AG10803 (cell line): ENCODE results near the gene RBM33.

Experiments used
- DNase-seq: peaks from one replicate; pipeline ENCODE4 v3.0.0; 2010; ENCODE audit warnings: low read depth
- H3K4me3 ChIP-seq: 2 replicates; pipeline ENCODE4 v1.5.1; 2011; ENCODE audit warnings: mild to moderate bottlenecking, low read length, control low read depth
- TF ChIP-seq, protein P1 (sequence below): conservative IDR thresholded peaks from 2 replicates; pipeline ENCODE4 v1.5.1; 2011; ENCODE audit warnings: mild to moderate bottlenecking, low read length, control low read depth, inconsistent platforms

The RBM33 gene

DNA sequence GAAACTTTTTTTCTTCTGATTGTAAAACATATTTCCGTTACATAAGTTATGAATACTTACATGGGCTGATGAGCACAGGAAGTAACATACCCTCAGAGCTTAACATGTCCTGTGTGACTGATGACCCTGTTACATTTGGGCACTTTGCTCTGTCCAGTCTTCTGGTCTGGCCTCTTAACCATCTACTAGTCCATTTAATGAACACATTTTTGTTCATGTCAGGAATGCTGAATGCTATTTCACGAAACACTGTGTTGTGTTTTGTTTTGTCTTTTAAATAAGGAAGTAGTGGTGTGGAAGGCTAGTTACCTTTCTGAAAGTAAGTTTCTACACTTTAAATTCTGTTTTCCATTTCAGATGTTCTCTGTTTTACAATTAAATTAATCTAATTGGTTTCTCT is 77.7 kb downstream of the RBM33 start:
- no peak overlapping the region for H3K4me3 ChIP-seq
- no peak for DNase-seq
- TF ChIP-seq, protein P1, sequence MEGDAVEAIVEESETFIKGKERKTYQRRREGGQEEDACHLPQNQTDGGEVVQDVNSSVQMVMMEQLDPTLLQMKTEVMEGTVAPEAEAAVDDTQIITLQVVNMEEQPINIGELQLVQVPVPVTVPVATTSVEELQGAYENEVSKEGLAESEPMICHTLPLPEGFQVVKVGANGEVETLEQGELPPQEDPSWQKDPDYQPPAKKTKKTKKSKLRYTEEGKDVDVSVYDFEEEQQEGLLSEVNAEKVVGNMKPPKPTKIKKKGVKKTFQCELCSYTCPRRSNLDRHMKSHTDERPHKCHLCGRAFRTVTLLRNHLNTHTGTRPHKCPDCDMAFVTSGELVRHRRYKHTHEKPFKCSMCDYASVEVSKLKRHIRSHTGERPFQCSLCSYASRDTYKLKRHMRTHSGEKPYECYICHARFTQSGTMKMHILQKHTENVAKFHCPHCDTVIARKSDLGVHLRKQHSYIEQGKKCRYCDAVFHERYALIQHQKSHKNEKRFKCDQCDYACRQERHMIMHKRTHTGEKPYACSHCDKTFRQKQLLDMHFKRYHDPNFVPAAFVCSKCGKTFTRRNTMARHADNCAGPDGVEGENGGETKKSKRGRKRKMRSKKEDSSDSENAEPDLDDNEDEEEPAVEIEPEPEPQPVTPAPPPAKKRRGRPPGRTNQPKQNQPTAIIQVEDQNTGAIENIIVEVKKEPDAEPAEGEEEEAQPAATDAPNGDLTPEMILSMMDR: no peak

DNA sequence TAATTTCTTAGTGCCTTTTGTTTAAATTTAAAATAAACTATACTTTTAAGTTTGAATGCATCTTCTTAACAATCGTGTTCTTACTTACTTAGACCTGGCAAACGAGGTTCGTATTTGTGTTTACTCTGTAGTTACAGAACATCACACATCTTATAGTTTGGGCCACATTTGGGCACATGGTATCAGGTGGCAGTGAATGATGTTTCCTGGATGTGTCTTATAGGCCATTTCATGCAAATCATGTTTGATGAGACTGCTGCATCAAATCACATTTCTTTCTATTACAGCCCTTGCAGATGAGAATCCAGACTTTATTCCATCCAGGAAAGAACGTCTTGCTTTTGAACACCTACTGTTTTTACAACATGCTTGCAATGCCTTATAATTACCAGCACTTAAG is 78.5 kb downstream of the RBM33 start:
- DNase-seq: no peak
- no peak overlapping the region for H3K4me3 ChIP-seq
- TF ChIP-seq, protein P1: no peak

DNA sequence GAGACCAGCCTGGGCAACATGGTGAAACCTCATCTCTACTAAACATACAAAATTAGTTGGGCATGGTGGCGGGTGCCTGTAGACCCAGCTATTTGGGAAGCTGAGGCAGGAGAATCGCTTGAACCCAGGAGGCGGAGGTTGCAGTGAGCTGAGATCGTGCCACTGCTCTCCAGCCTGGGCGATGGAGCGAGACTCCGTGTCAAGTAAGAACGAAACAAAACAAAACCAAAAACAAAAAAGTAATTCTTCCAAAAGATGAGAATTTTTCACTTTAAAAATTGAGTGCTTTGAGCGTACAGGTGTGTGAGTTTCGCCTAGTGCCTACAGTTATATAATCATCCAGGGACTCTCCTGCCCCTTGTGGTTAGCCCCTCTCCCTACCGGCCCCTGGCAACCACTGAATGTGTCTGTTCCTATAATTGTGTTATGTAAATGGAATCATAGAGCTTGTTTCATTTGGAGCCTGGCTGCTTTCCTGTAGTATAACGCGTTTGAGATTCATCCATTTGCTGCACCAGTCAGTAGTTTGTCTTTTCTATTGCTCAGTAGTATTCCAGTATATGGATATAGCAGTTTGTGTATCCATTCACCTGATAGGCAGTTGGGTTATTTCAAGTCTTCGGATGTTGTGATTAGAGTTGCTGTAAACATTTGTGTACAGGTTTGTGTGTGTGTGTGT is 80.0 kb downstream of the RBM33 start:
- TF ChIP-seq, protein P1: no peak
- no peak for DNase-seq
- H3K4me3 ChIP-seq: no peak overlapping the region

DNA sequence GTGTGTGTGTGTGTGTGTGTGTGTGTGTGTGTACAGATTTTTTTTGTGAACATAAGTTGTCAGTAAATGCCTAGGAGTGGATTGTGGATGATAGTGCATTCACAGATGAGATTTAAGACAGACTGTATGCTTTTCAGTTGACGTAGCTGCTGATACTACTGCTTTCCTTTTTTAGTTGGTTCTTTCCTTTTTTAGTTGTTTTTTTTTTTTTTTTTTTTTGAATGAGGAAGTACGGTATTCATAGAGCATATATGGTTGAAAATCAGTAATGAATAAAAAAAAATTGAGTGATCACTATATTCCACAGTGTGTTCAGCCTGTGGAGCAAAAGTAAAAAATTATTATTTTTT is 80.5 kb downstream of the RBM33 start:
- TF ChIP-seq, protein P1: no peak
- H3K4me3 ChIP-seq: no peak overlapping the region
- DNase-seq: no peak

DNA sequence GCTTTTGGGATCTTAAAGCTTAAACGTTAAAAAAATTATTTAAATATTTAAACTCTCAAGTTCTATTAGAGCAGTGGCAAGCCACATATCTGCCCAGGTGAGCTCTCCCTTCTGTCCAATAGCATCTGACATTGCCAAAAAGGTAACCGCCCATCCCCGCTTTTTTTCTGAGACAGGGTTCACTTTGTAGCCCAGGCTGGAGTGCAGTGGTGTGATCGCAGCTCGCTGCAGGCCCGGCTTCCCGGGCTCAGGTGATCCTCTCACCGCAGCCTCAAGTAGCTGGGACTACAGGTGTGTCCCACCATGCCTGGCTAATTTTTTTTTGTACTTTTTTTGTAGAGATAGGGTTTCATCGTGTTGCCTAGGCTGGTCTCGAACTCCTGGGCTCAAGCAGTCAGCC is 83.2 kb downstream of the RBM33 start:
- DNase-seq: no peak
- no peak overlapping the region for H3K4me3 ChIP-seq
- TF ChIP-seq, protein P1: no peak

DNA sequence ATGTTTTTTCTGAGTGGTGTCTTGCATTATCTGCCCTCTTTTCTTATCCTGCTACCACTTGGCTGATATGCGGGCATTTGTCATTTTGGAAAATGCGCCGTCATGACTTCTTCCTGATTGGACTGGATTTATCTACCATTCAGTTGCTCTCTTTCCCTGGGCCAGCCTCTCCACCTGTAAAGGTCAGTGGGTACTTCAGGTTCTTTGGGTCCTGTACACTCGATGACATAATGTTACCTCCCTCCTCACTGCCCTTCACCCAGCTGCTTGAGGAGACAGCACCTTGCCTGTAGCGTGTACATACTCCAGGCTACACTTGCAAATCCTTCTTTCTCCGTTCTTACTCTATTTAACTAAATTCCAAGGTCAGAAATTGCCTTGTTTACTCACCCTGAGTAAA is 83.7 kb downstream of the RBM33 start:
- no peak for DNase-seq
- H3K4me3 ChIP-seq: no peak overlapping the region
- TF ChIP-seq, protein P1: no peak

DNA sequence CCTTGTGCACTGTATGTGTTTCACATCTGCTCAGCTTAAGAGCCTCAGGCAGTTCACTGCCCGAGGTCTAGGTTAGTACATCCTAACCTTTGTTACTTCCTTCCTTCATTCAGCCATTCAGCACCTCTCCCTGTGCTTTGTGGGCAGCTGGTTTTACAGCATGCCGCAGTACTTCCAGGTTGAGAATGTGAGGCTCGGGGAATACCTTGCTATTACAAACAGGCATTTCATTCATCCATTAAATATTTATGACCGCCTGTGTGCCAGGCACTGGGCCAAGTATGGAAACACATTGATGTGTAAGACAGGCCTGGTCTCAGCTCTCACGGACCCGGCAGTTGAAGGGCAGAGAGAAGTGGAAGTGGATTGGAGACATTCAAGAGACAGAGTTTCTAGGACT is 85.4 kb downstream of the RBM33 start:
- peak; percentile 14 for DNase-seq
- no peak overlapping the region for H3K4me3 ChIP-seq
- TF ChIP-seq, protein P1: no peak
